RWPE1 (cell line): ENCODE results near the gene CSF1R.
A peak's percentile ranks its signal among the peaks of the same experiment; 100 is the strongest.

Source experiments
- CTCF ChIA-PET: fragments of 350-600 bp; sonication (Branson Sonifier 250); formaldehyde crosslinking; extraction: SDS; loops from one replicate; lab custom pipeline; 2021; lab: Yijun Ruan, JAX
- POLR2A ChIA-PET: fragments of 400-600 bp; formaldehyde crosslinking; extraction: SDS; loops from one replicate; lab custom pipeline; 2020; ENCODE audit warnings: antibody characterized with exemption; ENCODE audit not compliant: low non-redundant PET; lab: Yijun Ruan, JAX
- DNase-seq: peaks from one replicate; pipeline ENCODE4 v3.0.0; 2012; ENCODE audit warnings: low spot score
- H3K27ac ChIP-seq: fragments of 450-650 bp; 2 replicates; pipeline ENCODE4 v1.5.1; 2017
- CTCF ChIP-seq: fragments of 450-650 bp; conservative IDR thresholded peaks from 2 replicates; pipeline ENCODE4 v1.5.1; 2017; ENCODE audit warnings: low read depth, mild to moderate bottlenecking

CSF1R gene

GRCh38 chr5:150131978-150132694 is 45.8 kb upstream of the CSF1R start:
- H3K27ac ChIP-seq = no peak overlapping the region
- POLR2A ChIA-PET = no interaction called here
- CTCF ChIA-PET = interaction anchor here (0.7 kb wide), 1 partner anchor 11 kb away, joined by 3 read pairs; no protein-coding TSS in a partner anchor

GRCh38 chr5:150131461-150131860 is 45.1 kb upstream of the CSF1R start:
- DNase-seq = no peak
- TF ChIP-seq CTCF = no peak
- ChIA-PET CTCF (interaction anchor here (0.7 kb wide), 1 partner anchor 11 kb away, joined by 3 read pairs; no protein-coding TSS in a partner anchor), POLR2A (no interaction called here)
- no peak overlapping the region for H3K27ac ChIP-seq

More at GRCh38 chr5:150131978-150132694, 45.8 kb upstream of the CSF1R start:
- no peak for TF ChIP-seq CTCF
- no peak for DNase-seq

- POLR2A ChIA-PET = interaction anchor here (0.6 kb wide), 1 partner anchor 35 kb away, joined by 3 read pairs; no protein-coding TSS in a partner anchor
- DNase-seq = no peak
- no peak overlapping the region; the same call in 1 of the 2 replicates for H3K27ac ChIP-seq
- no peak for TF ChIP-seq CTCF
- CTCF ChIA-PET = interaction anchor here (0.7 to 1.8 kb wide), 8 partner anchors 15 to 88 kb away, joined by 3 to 16 read pairs (median 4); no protein-coding TSS in a partner anchor
Measured at GRCh38 chr5:150130493-150130922, 44.2 kb upstream of the CSF1R start.

- ChIA-PET POLR2A (no interaction called here), CTCF (interaction anchor here (0.6 to 1.8 kb wide), 15 partner anchors 14 to 532 kb away, joined by 3 to 16 read pairs (median 3); no protein-coding TSS in a partner anchor)
- DNase-seq = peak; percentile 86
- TF ChIP-seq CTCF = peak; percentile 95
- no peak overlapping the region; the same call in 1 of the 2 replicates for H3K27ac ChIP-seq
Measured at GRCh38 chr5:150129813-150130492, 43.6 kb upstream of the CSF1R start.

- POLR2A ChIA-PET = no interaction called here
- CTCF ChIA-PET = interaction anchor here (0.6 to 1.8 kb wide), 10 partner anchors 14 to 531 kb away, joined by 3 to 16 read pairs (median 3); no protein-coding TSS in a partner anchor
Measured at GRCh38 chr5:150129454-150129812, 43.1 kb upstream of the CSF1R start.

More at GRCh38 chr5:150129454-150129812, 43.1 kb upstream of the CSF1R start:
- TF ChIP-seq CTCF = no peak
- no peak overlapping the region; the same call in 1 of the 2 replicates for H3K27ac ChIP-seq
- DNase-seq = no peak
